ENCODE data around the gene LRRC7.
"Not testable (repeated sequence)": the region's sequence is repeated elsewhere in the genome, so short reads cannot be mapped to it uniquely, and the experiment has no call there.

LRRC7 gene

DNA sequence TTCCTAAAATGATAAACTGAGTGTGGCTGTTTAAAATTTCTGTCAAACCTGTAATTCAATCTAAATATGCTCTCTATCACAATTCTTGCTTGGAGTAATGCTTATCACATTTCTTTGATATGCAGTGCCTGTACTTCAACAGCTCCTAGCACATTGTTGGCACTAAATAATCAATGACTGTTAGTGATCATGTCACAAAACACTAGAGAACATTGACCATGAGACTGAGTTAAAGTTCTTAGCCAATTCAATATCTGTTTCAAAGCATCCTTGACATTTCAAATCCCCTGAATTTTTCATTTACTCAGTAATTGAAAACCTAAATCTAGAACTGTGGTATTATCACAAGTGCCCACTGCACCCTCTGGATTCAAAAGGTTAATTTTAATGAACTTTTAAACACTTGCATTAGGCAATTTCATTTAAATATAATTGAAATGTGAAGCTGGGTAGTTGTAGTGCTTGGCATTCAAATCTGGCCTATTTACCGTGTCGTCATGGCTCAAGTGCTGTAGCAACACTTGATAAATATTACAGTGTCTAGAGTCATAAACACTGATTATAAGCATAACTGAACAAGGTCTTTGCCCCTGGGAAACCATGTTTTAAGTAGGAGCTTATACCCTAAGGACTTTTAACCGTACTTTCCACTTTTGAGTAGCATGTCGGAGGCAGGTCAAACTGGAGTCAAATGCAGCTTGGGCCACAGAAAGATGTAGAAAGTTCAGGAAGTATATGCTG is 143.6 kb downstream of the LRRC7 start:
- Histone ChIP-seq H3K4me1 (ENCODE audit: control insufficient read depth, insufficient read depth, low read length) (no peaks in the 10 kb centered on the region), H3K36me3 (ENCODE audit: control insufficient read depth, insufficient read depth, low read length) (no peaks in the 10 kb centered on the region), H3K27me3 (ENCODE audit: control insufficient read depth, insufficient read depth, low read length, poor library complexity, severe bottlenecking) (no peaks in the 10 kb centered on the region), H3K4me3 (ENCODE audit: insufficient read depth, low read depth, low read length) (no peak overlapping the region), H3K27ac (ENCODE audit: insufficient read depth, low read depth, low read length, poor library complexity, severe bottlenecking) (no peak overlapping the region), H3K9me3 (ENCODE audit: control insufficient read depth, low read length) (no peaks in the 10 kb centered on the region)
- 97 to 100% methylated on average over 4 of the region's 4 CpGs for WGBS, 2 experiments

DNA sequence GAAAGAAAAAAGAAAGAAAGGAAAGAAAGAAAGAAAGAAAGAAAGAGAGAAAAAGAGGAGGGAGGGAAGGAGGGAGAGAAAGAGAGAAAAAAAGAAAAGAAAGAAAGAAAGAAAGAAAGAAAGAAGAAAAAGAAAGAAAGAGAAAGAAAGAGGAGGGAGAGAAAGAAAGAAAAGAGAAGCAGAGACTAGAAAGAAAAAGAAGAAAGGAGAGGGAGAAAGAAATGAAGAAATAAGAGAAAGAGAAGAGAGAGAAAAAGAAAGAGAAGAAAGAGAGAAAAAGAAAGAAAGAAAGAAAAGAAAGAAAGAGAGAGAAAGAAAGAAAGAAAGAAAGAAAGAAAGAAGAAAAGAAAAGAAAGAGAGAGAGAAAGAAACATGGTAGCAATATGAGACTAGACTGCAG is 150.1 kb downstream of the LRRC7 start:
- not testable (repeated sequence) for H3K27ac ChIP-seq (ENCODE audit: insufficient read depth, low read depth, low read length, poor library complexity, severe bottlenecking); H3K36me3 ChIP-seq (ENCODE audit: control insufficient read depth, insufficient read depth, low read length); H3K27me3 ChIP-seq (ENCODE audit: control insufficient read depth, insufficient read depth, low read length, poor library complexity, severe bottlenecking); H3K4me3 ChIP-seq (ENCODE audit: insufficient read depth, low read depth, low read length); H3K4me1 ChIP-seq (ENCODE audit: control insufficient read depth, insufficient read depth, low read length); H3K9me3 ChIP-seq (ENCODE audit: control insufficient read depth, low read length)

- WGBS, 2 experiments, result 60% methylated on average over 1 of the region's 1 CpG; no CpG with 5 or more reads in 1 of the 2 experiments
- no peaks in the 10 kb centered on the region for H3K9me3 ChIP-seq (ENCODE audit: control insufficient read depth, low read length)
- H3K4me3 ChIP-seq (ENCODE audit: insufficient read depth, low read depth, low read length), result no peak overlapping the region
- H3K36me3 ChIP-seq (ENCODE audit: control insufficient read depth, insufficient read depth, low read length), result no peaks in the 10 kb centered on the region
- no peaks in the 10 kb centered on the region for H3K27me3 ChIP-seq (ENCODE audit: control insufficient read depth, insufficient read depth, low read length, poor library complexity, severe bottlenecking)
- H3K27ac ChIP-seq (ENCODE audit: insufficient read depth, low read depth, low read length, poor library complexity, severe bottlenecking), result no peak overlapping the region
- H3K4me1 ChIP-seq (ENCODE audit: control insufficient read depth, insufficient read depth, low read length), result no peaks in the 10 kb centered on the region
Observed at GRCh38 chr1:69728206-69728605, 160.5 kb downstream of the LRRC7 start.

DNA sequence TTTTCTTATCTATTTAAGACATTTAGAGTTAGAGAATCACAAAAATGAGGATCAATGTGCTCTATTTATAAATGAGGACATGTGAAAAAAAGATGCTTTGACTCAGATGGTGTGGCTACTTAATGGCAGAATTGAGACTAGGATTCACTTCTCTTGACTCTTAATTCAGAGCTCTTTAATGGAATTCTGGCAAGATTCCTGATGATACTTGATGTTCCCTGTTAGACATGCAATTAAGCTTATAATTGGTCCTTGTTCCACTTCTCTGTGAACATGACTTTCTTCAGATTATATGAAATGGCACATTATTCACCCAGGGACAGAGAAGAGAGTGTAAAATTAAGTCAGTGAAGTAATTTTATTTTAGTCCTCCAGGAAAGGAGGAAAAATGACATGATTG is 165.3 kb downstream of the LRRC7 start:
- peaks cover 4% of the 10 kb centered on the region for H3K9me3 ChIP-seq (ENCODE audit: control insufficient read depth, low read length)
- no peak overlapping the region for H3K27ac ChIP-seq (ENCODE audit: insufficient read depth, low read depth, low read length, poor library complexity, severe bottlenecking)
- H3K36me3 ChIP-seq (ENCODE audit: control insufficient read depth, insufficient read depth, low read length), result no peaks in the 10 kb centered on the region
- H3K27me3 ChIP-seq (ENCODE audit: control insufficient read depth, insufficient read depth, low read length, poor library complexity, severe bottlenecking), result no peaks in the 10 kb centered on the region
- peaks cover 3% of the 10 kb centered on the region for H3K4me1 ChIP-seq (ENCODE audit: control insufficient read depth, insufficient read depth, low read length)
- H3K4me3 ChIP-seq (ENCODE audit: insufficient read depth, low read depth, low read length), result no peak overlapping the region

DNA sequence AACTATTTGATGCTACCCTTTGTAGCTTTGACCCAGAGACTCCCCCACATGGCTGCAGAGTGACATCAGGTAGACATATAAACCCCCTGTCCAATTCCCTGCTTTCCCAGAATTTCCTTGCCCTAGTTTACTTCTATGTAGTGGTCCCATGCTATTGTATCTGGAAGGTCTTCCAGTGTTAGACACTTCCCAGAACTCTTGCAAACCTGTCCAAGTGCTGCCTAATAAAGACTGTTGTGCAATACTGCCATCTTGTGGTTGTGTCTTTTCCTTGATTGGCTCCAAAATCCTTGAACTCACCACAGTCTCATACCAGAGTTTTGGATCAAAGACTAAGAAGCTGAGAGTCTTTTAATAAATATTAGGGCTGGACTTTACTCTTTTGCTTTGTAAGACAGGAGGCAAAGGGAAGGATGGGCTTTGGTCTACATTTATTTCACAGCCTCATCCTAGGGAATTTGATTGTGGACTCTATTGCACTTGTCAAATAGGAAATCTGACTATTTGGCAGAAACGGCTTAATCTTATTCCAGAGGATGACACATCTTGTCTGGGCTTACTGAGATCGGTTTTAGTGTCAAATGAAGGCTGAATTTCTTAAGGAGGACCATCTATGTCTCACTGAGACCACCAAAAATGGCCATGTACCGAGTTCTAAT is 169.9 kb downstream of the LRRC7 start:
- no peak overlapping the region for H3K4me3 ChIP-seq (ENCODE audit: insufficient read depth, low read depth, low read length)
- no peak overlapping the region for H3K27ac ChIP-seq (ENCODE audit: insufficient read depth, low read depth, low read length, poor library complexity, severe bottlenecking)
- 75 to 77% methylated on average over 3 of the region's 3 CpGs for WGBS, 2 experiments
- H3K9me3 ChIP-seq (ENCODE audit: control insufficient read depth, low read length), result peaks cover 4% of the 10 kb centered on the region
- H3K4me1 ChIP-seq (ENCODE audit: control insufficient read depth, insufficient read depth, low read length), result peaks cover 14% of the 10 kb centered on the region
- no peaks in the 10 kb centered on the region for H3K27me3 ChIP-seq (ENCODE audit: control insufficient read depth, insufficient read depth, low read length, poor library complexity, severe bottlenecking)
- H3K36me3 ChIP-seq (ENCODE audit: control insufficient read depth, insufficient read depth, low read length), result no peaks in the 10 kb centered on the region

GRCh38 chr1:69738458-69739250 is 170.9 kb downstream of the LRRC7 start:
- H3K36me3 ChIP-seq (ENCODE audit: control insufficient read depth, insufficient read depth, low read length), result no peaks in the 10 kb centered on the region
- H3K4me3 ChIP-seq (ENCODE audit: insufficient read depth, low read depth, low read length), result no peak overlapping the region
- peaks cover 4% of the 10 kb centered on the region for H3K9me3 ChIP-seq (ENCODE audit: control insufficient read depth, low read length)
- peak overlapping the region; percentile 78 for H3K27ac ChIP-seq (ENCODE audit: insufficient read depth, low read depth, low read length, poor library complexity, severe bottlenecking)
- H3K4me1 ChIP-seq (ENCODE audit: control insufficient read depth, insufficient read depth, low read length), result peaks cover 14% of the 10 kb centered on the region
- H3K27me3 ChIP-seq (ENCODE audit: control insufficient read depth, insufficient read depth, low read length, poor library complexity, severe bottlenecking), result no peaks in the 10 kb centered on the region
- 71 to 80% methylated on average over 3 of the region's 4 CpGs for WGBS, 2 experiments

GRCh38 chr1:69739251-69739605 is 171.5 kb downstream of the LRRC7 start:
- H3K4me1 ChIP-seq (ENCODE audit: control insufficient read depth, insufficient read depth, low read length), result peaks cover 14% of the 10 kb centered on the region
- H3K4me3 ChIP-seq (ENCODE audit: insufficient read depth, low read depth, low read length), result no peak overlapping the region
- H3K9me3 ChIP-seq (ENCODE audit: control insufficient read depth, low read length), result peaks cover 4% of the 10 kb centered on the region
- 88% methylated on average over 1 of the region's 1 CpG; no CpG with 5 or more reads in 1 of the 2 experiments for WGBS, 2 experiments
- peak overlapping the region; percentile 45 for H3K27ac ChIP-seq (ENCODE audit: insufficient read depth, low read depth, low read length, poor library complexity, severe bottlenecking)
- H3K36me3 ChIP-seq (ENCODE audit: control insufficient read depth, insufficient read depth, low read length), result no peaks in the 10 kb centered on the region
- H3K27me3 ChIP-seq (ENCODE audit: control insufficient read depth, insufficient read depth, low read length, poor library complexity, severe bottlenecking), result no peaks in the 10 kb centered on the region

DNA sequence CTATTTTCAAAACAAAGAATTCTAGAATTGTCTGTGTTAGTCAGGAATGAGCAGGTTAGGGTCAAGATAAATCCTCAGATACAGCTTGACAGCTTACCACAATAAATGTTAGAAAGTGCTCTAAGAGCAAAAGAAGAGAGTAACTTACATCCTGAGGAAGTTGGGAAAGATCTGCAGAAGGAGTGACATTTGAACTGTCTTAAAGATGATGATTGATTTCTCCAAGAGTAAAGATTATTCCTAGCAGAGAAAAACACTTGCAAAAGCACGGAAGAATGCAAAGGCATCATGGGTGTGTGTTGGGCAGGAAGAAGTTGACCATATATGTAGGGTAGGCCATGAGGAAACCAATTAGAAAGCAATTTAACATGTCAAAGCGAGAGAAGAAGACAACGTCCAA is 175.4 kb downstream of the LRRC7 start:
- Histone ChIP-seq H3K4me1 (ENCODE audit: control insufficient read depth, insufficient read depth, low read length) (peaks cover 10% of the 10 kb centered on the region), H3K27me3 (ENCODE audit: control insufficient read depth, insufficient read depth, low read length, poor library complexity, severe bottlenecking) (no peaks in the 10 kb centered on the region), H3K36me3 (ENCODE audit: control insufficient read depth, insufficient read depth, low read length) (no peaks in the 10 kb centered on the region), H3K4me3 (ENCODE audit: insufficient read depth, low read depth, low read length) (no peak overlapping the region), H3K27ac (ENCODE audit: insufficient read depth, low read depth, low read length, poor library complexity, severe bottlenecking) (no peak overlapping the region), H3K9me3 (ENCODE audit: control insufficient read depth, low read length) (no peaks in the 10 kb centered on the region)
- 86 to 88% methylated on average over 3 of the region's 3 CpGs for WGBS, 2 experiments

- peaks cover 9% of the 10 kb centered on the region for H3K4me1 ChIP-seq (ENCODE audit: control insufficient read depth, insufficient read depth, low read length)
- 88 to 89% methylated on average over 2 of the region's 2 CpGs for WGBS, 2 experiments
- no peaks in the 10 kb centered on the region for H3K27me3 ChIP-seq (ENCODE audit: control insufficient read depth, insufficient read depth, low read length, poor library complexity, severe bottlenecking)
- H3K9me3 ChIP-seq (ENCODE audit: control insufficient read depth, low read length), result no peaks in the 10 kb centered on the region
- H3K4me3 ChIP-seq (ENCODE audit: insufficient read depth, low read depth, low read length), result no peak overlapping the region
- H3K36me3 ChIP-seq (ENCODE audit: control insufficient read depth, insufficient read depth, low read length), result no peaks in the 10 kb centered on the region
- H3K27ac ChIP-seq (ENCODE audit: insufficient read depth, low read depth, low read length, poor library complexity, severe bottlenecking), result no peak overlapping the region
Observed at GRCh38 chr1:69744381-69744780, 176.7 kb downstream of the LRRC7 start.

GRCh38 chr1:69747207-69747606 is 179.5 kb downstream of the LRRC7 start:
- Histone ChIP-seq H3K36me3 (ENCODE audit: control insufficient read depth, insufficient read depth, low read length) (no peaks in the 10 kb centered on the region), H3K9me3 (ENCODE audit: control insufficient read depth, low read length) (no peaks in the 10 kb centered on the region), H3K27ac (ENCODE audit: insufficient read depth, low read depth, low read length, poor library complexity, severe bottlenecking) (no peak overlapping the region), H3K4me1 (ENCODE audit: control insufficient read depth, insufficient read depth, low read length) (no peaks in the 10 kb centered on the region), H3K4me3 (ENCODE audit: insufficient read depth, low read depth, low read length) (no peak overlapping the region), H3K27me3 (ENCODE audit: control insufficient read depth, insufficient read depth, low read length, poor library complexity, severe bottlenecking) (no peaks in the 10 kb centered on the region)
- WGBS, 2 experiments, result 90 to 99% methylated on average over 2 of the region's 2 CpGs
